Mesendoderm (in vitro differentiated cells): ENCODE results near the gene ROR1.

Source experiments
- DNase-seq: peaks from one replicate; pipeline ENCODE4 v3.0.0; 2013
- H2AK5ac ChIP-seq: 2 replicates; pipeline ENCODE4 v1.6.1; 2013; ENCODE audit warnings: low read length, inconsistent platforms
- H2BK120ac ChIP-seq: 2 replicates; pipeline ENCODE4 v1.6.1; 2013; ENCODE audit warnings: low read depth, mild to moderate bottlenecking, low read length, moderate library complexity, mixed read lengths
- H2BK15ac ChIP-seq: replicated peaks from 2 replicates; pipeline ENCODE4 v1.6.1; 2013; ENCODE audit warnings: low read depth, mild to moderate bottlenecking, moderate library complexity
- H2BK5ac ChIP-seq: 2 replicates; pipeline ENCODE4 v1.6.1; 2013; ENCODE audit warnings: low read length, inconsistent platforms
- H3K18ac ChIP-seq: 2 replicates; pipeline ENCODE4 v1.6.1; 2013; ENCODE audit warnings: mild to moderate bottlenecking, low read length, mixed read lengths
- H3K23ac ChIP-seq: one replicate; pipeline ENCODE4 v1.6.1; 2013; ENCODE audit warnings: low read length
- H3K27ac ChIP-seq: 2 replicates; pipeline ENCODE4 v1.5.1; 2013; ENCODE audit warnings: low read depth, mild to moderate bottlenecking, inconsistent platforms, low read length, moderate library complexity
- H3K27me3 ChIP-seq: 2 replicates; pipeline ENCODE4 v1.6.1; 2013; ENCODE audit warnings: low read length, control low read depth, mild to moderate bottlenecking, inconsistent platforms; ENCODE audit not compliant: insufficient read depth, poor library complexity
- H3K36me3 ChIP-seq: 2 replicates; pipeline ENCODE4 v1.6.1; 2013; ENCODE audit warnings: low read length, inconsistent platforms; ENCODE audit not compliant: control insufficient read depth, insufficient read depth
- H3K4ac ChIP-seq: one replicate; pipeline ENCODE4 v1.6.1; 2013; ENCODE audit warnings: low read depth, mild to moderate bottlenecking, low read length, moderate library complexity
- H3K4me1 ChIP-seq: 2 replicates; pipeline ENCODE4 v1.6.1; 2013; ENCODE audit warnings: low read depth, low read length, inconsistent platforms; ENCODE audit not compliant: control insufficient read depth
- H3K4me2 ChIP-seq: 2 replicates; pipeline ENCODE4 v1.6.1; 2013; ENCODE audit warnings: low read length
- H3K4me3 ChIP-seq: 2 replicates; pipeline ENCODE4 v1.5.1; 2013; ENCODE audit warnings: mild to moderate bottlenecking, low read length
- H3K56ac ChIP-seq: one replicate; pipeline ENCODE4 v1.6.1; 2013; ENCODE audit warnings: low read length
- H3K79me1 ChIP-seq: 2 replicates; pipeline ENCODE4 v1.6.1; 2013; ENCODE audit warnings: low read length, inconsistent platforms
- H3K79me2 ChIP-seq: 2 replicates; pipeline ENCODE4 v1.6.1; 2013; ENCODE audit warnings: mild to moderate bottlenecking, low read length; ENCODE audit not compliant: control insufficient read depth, insufficient read depth
- H3K9ac ChIP-seq: 2 replicates; pipeline ENCODE4 v1.6.1; 2013; ENCODE audit warnings: low read length, inconsistent platforms
- H4K5ac ChIP-seq: one replicate; pipeline ENCODE4 v1.6.1; 2013; ENCODE audit warnings: low read length
- H4K8ac ChIP-seq: one replicate; pipeline ENCODE4 v1.6.1; 2013; ENCODE audit warnings: low read depth, mild to moderate bottlenecking, control low read depth, low read length, moderate library complexity
- WGBS: extraction: QIAGEN DNeasy Blood & Tissue Kit; methylation state at CpG from one replicate; pipeline ENCODE4 v1.1.7; 2013; ENCODE audit warnings: low lambda C conversion rate, missing lambda C conversion rate; ENCODE audit not compliant: insufficient coverage; ENCODE audit errors: extremely low coverage; 5-methylcytosine and 5-hydroxymethylcytosine counted together

The ROR1 gene

DNA sequence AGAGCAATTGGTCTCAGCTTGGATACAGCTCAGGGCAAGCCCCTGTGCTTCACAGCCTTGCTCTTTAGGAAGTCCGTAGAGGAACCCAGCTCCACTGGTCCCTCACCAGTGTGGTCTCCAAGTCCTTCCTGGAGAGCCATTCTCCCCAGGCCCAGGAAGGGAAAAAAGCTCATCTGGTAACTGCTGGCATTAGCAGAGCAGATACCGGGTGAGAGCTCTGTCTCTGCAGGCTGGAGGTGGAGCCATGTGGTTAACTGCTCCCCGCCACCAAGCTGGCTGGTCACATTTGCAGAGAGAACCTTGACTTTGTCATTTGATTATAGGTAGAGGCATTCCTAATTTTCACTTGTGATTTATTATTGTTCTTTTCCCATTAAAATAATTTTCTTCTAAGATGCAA lies 169.6 kb downstream of the ROR1 start:
- Histone ChIP-seq H4K8ac (no peak overlapping the region), H3K79me2 (no peaks in the 10 kb centered on the region)

DNA sequence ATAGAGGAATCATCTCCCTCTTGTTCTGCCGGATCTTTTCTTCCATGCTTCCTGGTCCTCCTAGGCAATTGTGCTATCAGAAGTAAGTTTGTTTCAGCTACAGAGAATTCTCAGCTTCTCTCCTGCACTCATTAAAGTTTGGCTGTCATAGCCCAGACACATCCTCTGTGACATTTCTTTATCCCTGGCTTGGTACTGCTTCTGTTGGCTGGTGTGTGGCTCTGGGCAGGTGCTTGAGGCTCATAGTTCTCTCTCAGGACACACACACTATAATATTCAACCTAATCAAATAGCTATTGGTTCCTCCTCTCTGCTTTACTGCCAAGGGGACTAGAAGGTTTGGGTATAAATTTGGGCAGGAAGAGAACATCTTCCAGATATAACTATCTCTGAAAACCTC lies 172.1 kb downstream of the ROR1 start:
- Histone ChIP-seq H3K23ac (no peak overlapping the region), H3K79me2 (no peaks in the 10 kb centered on the region), H3K9ac (no peak overlapping the region), H2BK5ac (no peak overlapping the region), H4K5ac (no peak overlapping the region), H2AK5ac (no peak overlapping the region), H3K36me3 (no peaks in the 10 kb centered on the region), H3K56ac (no peak overlapping the region), H4K8ac (no peak overlapping the region), H3K4me1 (peaks cover 3% of the 10 kb centered on the region), H2BK15ac (no peak overlapping the region), H3K4me3 (no peak overlapping the region), H2BK120ac (no peak overlapping the region), H3K4ac (no peak overlapping the region), H3K27me3 (no peaks in the 10 kb centered on the region), H3K79me1 (no peaks in the 10 kb centered on the region), H3K4me2 (no peak overlapping the region), H3K18ac (no peak overlapping the region), H3K27ac (no peak overlapping the region)
- WGBS: no CpG with 5 or more reads among the region's 1 CpG
- no peak for DNase-seq

More for the DNA sequence above, 169.6 kb downstream of the ROR1 start:
- no peak overlapping the region for H3K18ac ChIP-seq
- H2BK120ac ChIP-seq: no peak overlapping the region
- H4K5ac ChIP-seq: no peak overlapping the region
- no peaks in the 10 kb centered on the region for H3K79me1 ChIP-seq
- no peaks in the 10 kb centered on the region for H3K27me3 ChIP-seq
- no peak overlapping the region for H2AK5ac ChIP-seq
- no peak overlapping the region for H3K4me2 ChIP-seq
- no peak overlapping the region for H3K56ac ChIP-seq
- H3K4ac ChIP-seq: no peak overlapping the region
- H3K27ac ChIP-seq: no peak overlapping the region
- H2BK5ac ChIP-seq: no peak overlapping the region
- H2BK15ac ChIP-seq: no peak overlapping the region
- no peaks in the 10 kb centered on the region for H3K36me3 ChIP-seq
- DNase-seq: peak; percentile 31
- no peak overlapping the region for H3K9ac ChIP-seq
- no peak overlapping the region for H3K4me3 ChIP-seq
- peaks cover 3% of the 10 kb centered on the region for H3K4me1 ChIP-seq
- no CpG with 5 or more reads among the region's 3 CpGs for WGBS
- no peak overlapping the region for H3K23ac ChIP-seq

DNA sequence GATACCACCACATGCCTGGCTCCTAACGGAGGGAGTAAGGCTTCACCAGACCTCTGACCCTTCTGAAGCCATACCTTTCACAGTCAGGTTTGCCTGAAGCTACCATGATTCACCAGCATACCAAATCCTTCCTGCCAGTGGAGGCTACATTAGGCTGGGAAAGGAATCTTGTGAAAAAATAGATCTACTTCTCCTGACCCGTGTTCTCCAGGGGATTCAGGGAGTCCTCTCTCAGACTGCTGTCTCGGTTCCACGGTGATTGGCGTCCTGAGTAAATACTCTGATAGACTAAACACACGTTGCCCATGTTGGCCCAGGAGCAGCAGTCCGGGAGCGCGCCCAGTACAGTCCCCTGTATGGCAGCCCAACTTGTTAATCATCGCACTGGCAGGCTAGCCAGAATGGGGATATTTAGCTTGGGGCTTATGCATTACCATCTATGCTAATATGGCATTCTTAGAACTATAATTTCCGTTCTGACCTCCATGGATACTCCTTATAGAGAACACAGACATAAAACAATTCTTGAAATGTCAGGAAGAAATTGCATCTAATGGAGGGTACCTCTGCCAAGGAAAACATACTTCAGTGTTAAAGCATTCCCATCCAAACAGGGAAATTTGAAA lies 173.2 kb downstream of the ROR1 start:
- H3K56ac ChIP-seq: no peak overlapping the region
- H3K23ac ChIP-seq: no peak overlapping the region
- H3K4me2 ChIP-seq: no peak overlapping the region
- H3K4me3 ChIP-seq: no peak overlapping the region
- peaks cover 3% of the 10 kb centered on the region for H3K4me1 ChIP-seq
- no peak overlapping the region for H4K5ac ChIP-seq
- no peak overlapping the region for H3K9ac ChIP-seq
- no peaks in the 10 kb centered on the region for H3K79me2 ChIP-seq
- no peaks in the 10 kb centered on the region for H3K36me3 ChIP-seq
- H4K8ac ChIP-seq: no peak overlapping the region
- H2BK120ac ChIP-seq: no peak overlapping the region
- no CpG with 5 or more reads among the region's 11 CpGs for WGBS
- no peaks in the 10 kb centered on the region for H3K27me3 ChIP-seq
- H3K27ac ChIP-seq: no peak overlapping the region
- no peak overlapping the region for H2BK5ac ChIP-seq
- DNase-seq: peak; percentile 50
- no peak overlapping the region for H2BK15ac ChIP-seq
- H3K18ac ChIP-seq: no peak overlapping the region
- no peaks in the 10 kb centered on the region for H3K79me1 ChIP-seq
- no peak overlapping the region for H2AK5ac ChIP-seq
- no peak overlapping the region for H3K4ac ChIP-seq

GRCh38 chr1:63947904-63948303 lies 174.1 kb downstream of the ROR1 start:
- no peak overlapping the region for H3K56ac ChIP-seq
- H4K5ac ChIP-seq: no peak overlapping the region
- H4K8ac ChIP-seq: no peak overlapping the region
- H2BK120ac ChIP-seq: no peak overlapping the region
- WGBS: no CpG with 5 or more reads among the region's 3 CpGs
- no peak overlapping the region for H2BK5ac ChIP-seq
- no peak overlapping the region for H3K27ac ChIP-seq
- H3K27me3 ChIP-seq: no peaks in the 10 kb centered on the region
- H3K79me1 ChIP-seq: no peaks in the 10 kb centered on the region
- peaks cover 3% of the 10 kb centered on the region for H3K4me1 ChIP-seq
- H2BK15ac ChIP-seq: no peak overlapping the region
- H3K79me2 ChIP-seq: no peaks in the 10 kb centered on the region
- H2AK5ac ChIP-seq: no peak overlapping the region
- H3K18ac ChIP-seq: no peak overlapping the region
- no peak overlapping the region for H3K23ac ChIP-seq
- no peak overlapping the region for H3K9ac ChIP-seq
- DNase-seq: no peak
- H3K4me2 ChIP-seq: no peak overlapping the region
- no peak overlapping the region for H3K4ac ChIP-seq
- H3K36me3 ChIP-seq: no peaks in the 10 kb centered on the region
- no peak overlapping the region for H3K4me3 ChIP-seq

DNA sequence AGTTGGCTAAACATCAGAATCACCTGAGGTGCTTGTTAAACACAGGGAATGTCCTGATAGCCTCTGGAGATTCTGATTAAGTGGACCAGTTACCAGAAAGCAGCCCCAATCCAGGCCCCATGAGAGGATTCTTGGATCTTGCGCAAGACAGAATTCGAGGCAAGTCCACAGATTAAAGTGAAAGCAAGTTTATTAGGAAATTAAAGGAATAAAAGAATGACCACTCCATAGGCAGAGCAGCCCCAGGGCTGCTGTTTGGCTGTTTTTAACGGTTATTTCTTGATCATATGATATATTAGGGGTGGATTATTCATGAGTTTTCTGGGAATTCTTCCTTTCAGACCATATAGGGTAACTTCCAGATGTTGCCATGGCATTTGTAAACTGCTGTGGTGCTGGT lies 176.2 kb downstream of the ROR1 start:
- Histone ChIP-seq H4K8ac (no peak overlapping the region), H3K27me3 (no peaks in the 10 kb centered on the region), H3K36me3 (no peaks in the 10 kb centered on the region), H3K79me1 (peaks cover 2% of the 10 kb centered on the region), H3K4me2 (no peak overlapping the region), H3K4me1 (no peaks in the 10 kb centered on the region), H2AK5ac (no peak overlapping the region), H3K56ac (no peak overlapping the region), H2BK15ac (no peak overlapping the region), H3K4me3 (no peak overlapping the region), H2BK120ac (no peak overlapping the region), H4K5ac (no peak overlapping the region), H3K27ac (no peak overlapping the region), H3K18ac (no peak overlapping the region), H3K23ac (no peak overlapping the region), H3K4ac (no peak overlapping the region), H2BK5ac (no peak overlapping the region), H3K79me2 (no peaks in the 10 kb centered on the region), H3K9ac (no peak overlapping the region)
- WGBS: no CpG with 5 or more reads among the region's 3 CpGs
- no peak for DNase-seq
